Measurements from ENCODE around the gene RIPPLY2.
"Not testable (repeated sequence)": the region's sequence is repeated elsewhere in the genome, so short reads cannot be mapped to it uniquely, and the experiment has no call there.

Gene RIPPLY2

GRCh38 chr6:83860359-83860755 is 7.2 kb downstream of the RIPPLY2 start:
- DNase-seq (ENCODE audit: low read depth, low spot score), result no peak

- DNase-seq (ENCODE audit: low read depth, low spot score), result no peak
Measured at GRCh38 chr6:83860782-83861495, 7.8 kb downstream of the RIPPLY2 start.

DNA sequence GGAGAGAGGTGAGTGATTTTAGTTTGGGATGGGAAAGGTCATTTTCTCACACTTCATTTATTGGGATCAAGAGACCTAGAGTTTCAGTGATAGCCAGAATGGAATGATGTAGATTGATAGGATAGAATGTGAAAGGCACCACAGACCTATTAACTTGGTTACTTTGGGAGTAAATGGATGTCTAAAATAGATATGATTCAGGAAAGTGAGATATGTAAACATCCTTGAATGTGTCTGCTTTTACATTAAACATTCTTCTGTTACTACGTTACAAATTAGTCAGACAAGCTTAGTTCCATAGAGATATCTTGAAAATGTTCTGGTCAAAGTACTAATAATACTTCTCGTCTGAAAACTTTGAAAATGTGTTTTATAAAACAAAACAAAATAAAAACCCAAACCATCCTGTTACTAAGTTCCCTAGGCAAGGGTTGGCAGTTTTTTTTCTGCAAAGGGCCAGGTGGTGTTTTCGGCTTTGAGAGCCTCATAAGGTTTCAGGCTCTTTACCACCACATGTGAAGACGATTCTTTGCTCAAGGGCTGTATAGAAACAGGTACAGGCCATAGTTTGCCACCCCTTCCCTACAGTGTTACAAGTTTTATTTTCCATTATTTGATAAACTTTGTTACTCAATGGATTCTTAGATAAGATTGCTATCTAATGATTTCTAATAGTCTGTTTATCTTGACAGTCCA is 9.8 kb downstream of the RIPPLY2 start:
- DNase-seq (ENCODE audit: low read depth, low spot score), result no peak

- DNase-seq (ENCODE audit: low read depth, low spot score), result no peak
Measured at GRCh38 chr6:83867043-83867442, 13.9 kb downstream of the RIPPLY2 start.

- DNase-seq (ENCODE audit: low read depth, low spot score), result no peak
Measured at GRCh38 chr6:83867527-83868161, 14.5 kb downstream of the RIPPLY2 start.

DNA sequence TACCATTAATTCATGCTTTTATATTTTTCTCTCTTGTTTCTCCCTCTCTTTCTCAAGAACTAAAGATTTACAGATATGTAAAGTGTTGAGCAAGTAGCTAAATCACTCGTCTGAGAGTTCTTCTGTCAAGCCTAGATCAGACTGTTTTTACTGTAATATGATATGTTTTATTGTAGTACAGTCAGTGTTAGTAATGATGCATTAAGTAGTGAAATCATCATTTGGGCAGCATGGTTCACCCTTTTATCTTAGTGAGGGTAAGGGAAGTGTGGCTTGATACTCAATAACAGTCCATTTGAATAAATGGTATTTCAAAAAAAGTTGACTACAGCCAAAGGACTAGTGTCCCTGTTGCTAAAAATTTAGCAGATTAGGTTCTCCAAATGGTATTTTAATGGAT is 15.5 kb downstream of the RIPPLY2 start:
- DNase-seq (ENCODE audit: low read depth, low spot score), result no peak

- DNase-seq (ENCODE audit: low read depth, low spot score), result no peak
Measured at GRCh38 chr6:83870649-83871048, 17.5 kb downstream of the RIPPLY2 start.

DNA sequence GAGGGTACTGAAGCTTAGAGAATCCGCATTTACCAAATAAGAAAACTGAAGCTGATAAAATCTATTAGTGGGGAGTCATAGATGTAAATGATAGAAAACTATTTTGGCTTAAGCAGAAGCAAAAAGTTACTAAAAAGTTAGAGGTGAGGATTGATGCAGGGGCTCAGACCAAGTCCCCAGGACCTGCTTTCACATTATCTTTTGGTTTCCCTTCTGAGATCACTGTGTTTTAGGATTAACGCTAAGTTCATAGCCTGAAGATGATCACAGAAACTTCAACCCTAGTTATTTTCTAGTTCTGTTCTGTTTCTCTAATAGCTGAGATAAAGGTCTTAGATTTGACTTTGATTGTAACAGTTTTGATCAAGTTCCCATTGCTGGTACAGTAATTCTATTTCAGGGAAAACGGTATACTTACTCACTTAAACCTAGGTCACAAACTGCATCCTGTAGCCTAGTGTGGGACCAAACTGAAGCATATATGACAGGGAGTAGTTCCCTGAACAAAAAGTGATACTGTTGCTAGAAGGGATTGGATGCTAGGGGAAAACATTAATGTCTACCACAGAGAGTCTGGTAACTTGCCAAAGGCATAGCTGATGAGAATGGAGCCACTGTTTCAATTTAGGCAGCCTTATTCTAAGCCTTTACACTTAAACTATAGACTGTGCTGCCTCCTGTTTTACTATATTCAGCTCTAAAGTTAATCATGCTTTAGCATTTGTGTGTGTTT is 19.4 kb downstream of the RIPPLY2 start:
- DNase-seq (ENCODE audit: low read depth, low spot score), result no peak

- DNase-seq (ENCODE audit: low read depth, low spot score), result no peak
Measured at GRCh38 chr6:83873869-83874268, 20.7 kb downstream of the RIPPLY2 start.

GRCh38 chr6:83875843-83876242 is 22.7 kb downstream of the RIPPLY2 start:
- DNase-seq (ENCODE audit: low read depth, low spot score), result no peak

DNA sequence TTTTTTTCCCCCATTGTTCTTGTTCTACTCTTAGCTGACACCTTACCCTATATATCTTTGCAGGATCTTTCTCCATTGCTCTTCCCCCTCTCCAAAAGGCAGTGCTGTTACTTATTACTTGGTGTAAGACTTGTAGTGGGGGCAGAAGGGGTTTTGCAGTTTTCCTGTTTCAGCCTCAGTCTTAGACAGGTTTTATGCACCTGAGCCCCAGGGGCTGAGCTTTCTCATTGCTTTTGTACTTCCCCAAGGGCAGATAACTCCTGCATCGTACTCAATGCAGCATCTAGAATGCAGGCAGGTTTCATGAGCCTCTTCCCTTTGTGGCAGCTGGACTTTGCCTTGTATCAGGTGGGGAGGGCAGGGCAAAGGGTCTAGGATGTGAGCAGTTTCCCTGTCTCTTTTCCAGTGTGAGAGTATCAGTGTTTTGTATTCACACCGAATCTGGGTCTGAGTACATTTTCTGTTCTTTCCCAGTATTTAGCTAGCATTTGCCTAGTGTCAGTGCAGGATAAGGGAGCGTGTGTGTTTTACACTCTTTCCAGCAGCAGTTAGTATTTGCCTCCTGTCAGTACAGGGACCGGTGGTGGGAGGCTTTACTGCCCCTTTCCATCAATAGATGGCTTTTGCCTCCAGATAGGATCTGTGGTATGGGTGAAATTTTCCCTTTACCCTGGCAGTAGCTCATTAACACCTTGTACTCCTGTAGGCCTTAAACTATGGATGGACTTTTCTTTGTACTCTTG is 25.9 kb downstream of the RIPPLY2 start:
- DNase-seq (ENCODE audit: low read depth, low spot score), result no peak

DNA sequence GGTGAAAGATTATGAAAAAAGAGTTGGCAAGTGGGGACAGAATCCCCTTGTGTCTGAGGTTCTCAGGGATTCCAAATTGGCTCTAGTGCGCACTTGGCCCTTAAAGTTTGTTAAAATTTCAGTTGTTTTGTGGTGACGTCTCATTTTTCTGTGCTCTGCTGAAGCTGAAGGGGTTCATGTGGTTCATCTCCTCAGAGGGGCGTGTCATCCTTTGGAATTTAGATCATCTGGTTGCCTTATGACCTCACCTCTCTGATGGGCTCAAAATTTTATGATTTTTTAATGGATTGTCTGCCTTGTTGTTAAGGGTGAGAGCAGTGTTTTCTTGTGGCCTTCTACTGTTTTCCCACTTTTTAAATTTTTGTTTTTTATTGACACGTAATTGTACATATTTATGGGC is 26.6 kb downstream of the RIPPLY2 start:
- DNase-seq (ENCODE audit: low read depth, low spot score), result no peak

DNA sequence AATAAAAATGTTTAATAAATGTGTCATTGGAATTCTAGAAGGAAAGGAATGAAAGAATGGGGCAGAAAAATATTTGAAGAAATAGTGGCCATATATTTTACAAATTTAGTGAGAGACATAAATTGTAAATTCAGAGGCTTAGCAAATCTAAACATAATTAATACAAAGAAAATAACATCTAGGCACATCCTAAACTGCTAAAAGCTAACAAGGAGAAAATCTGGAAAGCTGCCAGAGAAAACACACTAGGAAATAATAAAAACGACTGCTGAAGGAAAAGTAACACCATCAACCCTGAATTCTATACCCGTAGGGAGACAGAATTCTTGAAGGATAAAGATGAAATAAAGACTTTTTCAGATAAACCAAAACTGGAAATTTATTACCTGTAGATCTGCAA is 30.1 kb downstream of the RIPPLY2 start:
- DNase-seq (ENCODE audit: low read depth, low spot score), result no peak

GRCh38 chr6:83884523-83884922 is 31.4 kb downstream of the RIPPLY2 start:
- no peak for DNase-seq (ENCODE audit: low read depth, low spot score)

- DNase-seq (ENCODE audit: low read depth, low spot score), result no peak
Measured at GRCh38 chr6:83885984-83886383, 32.8 kb downstream of the RIPPLY2 start.

DNA sequence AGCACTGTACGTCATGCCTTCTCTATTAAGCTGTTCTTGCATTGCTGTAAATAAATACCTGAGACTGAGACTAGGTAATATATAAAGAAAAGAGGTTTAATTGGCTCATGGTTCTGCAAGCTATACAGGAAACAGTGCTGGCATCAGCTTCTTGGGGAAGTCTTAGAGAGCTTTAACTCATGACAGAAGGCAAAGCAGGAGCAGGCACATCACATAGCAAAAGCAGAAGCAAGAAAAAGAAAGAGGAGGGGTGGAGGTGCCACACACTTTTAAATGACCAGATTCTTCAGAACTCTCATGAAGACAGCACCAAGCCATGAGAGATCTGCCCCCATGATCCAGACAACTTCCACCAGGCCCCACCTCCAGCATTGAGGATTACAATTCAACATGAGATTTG is 36.5 kb downstream of the RIPPLY2 start:
- DNase-seq (ENCODE audit: low read depth, low spot score), result no peak

GRCh38 chr6:83890520-83890919 is 37.4 kb downstream of the RIPPLY2 start:
- DNase-seq (ENCODE audit: low read depth, low spot score), result no peak

GRCh38 chr6:83891586-83891985 is 38.4 kb downstream of the RIPPLY2 start:
- DNase-seq (ENCODE audit: low read depth, low spot score), result no peak

DNA sequence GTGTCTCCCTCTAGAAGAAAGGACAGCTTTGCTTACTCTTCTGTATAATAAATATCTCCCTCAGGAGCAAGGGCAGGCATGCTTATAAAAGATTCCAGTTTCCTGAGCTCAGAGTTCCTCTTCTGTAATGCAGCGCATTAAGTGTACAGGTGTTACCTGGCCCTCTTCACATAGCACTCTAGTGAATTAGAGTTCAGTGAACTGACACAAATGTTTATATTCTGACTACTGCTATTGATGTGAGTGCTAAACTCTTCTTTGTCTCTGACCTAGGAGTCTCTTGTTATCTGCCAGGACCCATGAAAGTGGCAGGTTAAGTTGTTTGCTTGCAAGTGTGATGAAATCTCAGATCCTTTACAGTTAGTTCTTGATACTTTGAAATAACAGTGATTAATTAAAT is 39.9 kb downstream of the RIPPLY2 start:
- DNase-seq (ENCODE audit: low read depth, low spot score), result no peak

DNA sequence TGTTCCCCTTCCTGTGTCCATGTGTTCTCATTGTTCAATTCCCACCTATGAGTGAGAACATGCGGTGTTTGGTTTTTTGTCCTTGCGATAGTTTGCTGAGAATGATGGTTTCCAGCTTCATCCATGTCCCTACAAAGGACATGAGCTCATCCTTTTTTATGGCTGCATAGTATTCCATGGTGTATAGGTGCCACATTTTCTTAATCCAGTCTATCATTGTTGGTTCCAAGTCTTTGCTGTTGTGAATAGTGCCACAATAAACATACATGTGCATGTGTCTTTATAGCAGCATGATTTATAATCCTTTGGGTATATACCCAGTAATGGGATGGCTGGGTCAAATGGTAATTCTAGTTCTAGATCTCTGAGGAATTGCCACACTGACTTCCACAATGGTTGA is 43.9 kb downstream of the RIPPLY2 start:
- not testable (repeated sequence) for DNase-seq (ENCODE audit: low read depth, low spot score)

DNA sequence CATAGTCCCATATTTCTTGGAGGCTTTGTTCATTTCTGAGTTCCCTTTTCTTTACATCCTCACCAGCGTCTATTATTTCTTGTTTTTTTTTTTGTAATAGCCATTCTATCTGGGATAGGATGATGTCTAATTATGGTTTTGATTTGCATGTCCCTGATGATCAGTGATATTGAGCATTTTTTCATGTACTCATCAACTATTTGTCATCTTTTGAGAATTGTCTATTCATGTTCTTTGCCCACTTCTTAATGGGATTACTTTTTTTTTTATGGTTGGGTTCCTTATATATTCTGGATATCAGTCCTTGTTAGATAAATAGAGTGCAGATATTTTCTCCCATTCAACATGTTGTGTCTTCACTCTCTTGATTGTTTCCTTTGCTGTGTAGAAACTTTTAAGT is 48.5 kb downstream of the RIPPLY2 start:
- DNase-seq (ENCODE audit: low read depth, low spot score), result no peak

GRCh38 chr6:83904395-83904794 is 51.2 kb downstream of the RIPPLY2 start:
- DNase-seq (ENCODE audit: low read depth, low spot score), result no peak
